ENCODE results near the gene LCA5.
A peak's percentile ranks its signal among the peaks of the same experiment; 100 is the strongest.

LCA5 gene

GRCh38 chr6:79570129-79571029 lies 33.1 kb upstream of the LCA5 start:
- H3K79me2 ChIP-seq (ENCODE audit: insufficient read depth, low read length) = no peaks in the 10 kb centered on the region
- no peaks in the 10 kb centered on the region for H3K27me3 ChIP-seq (ENCODE audit: insufficient read depth, low read length)
- no peaks in the 10 kb centered on the region for H3K4me1 ChIP-seq (ENCODE audit: insufficient read depth, low read length, severe bottlenecking)
- no peaks in the 10 kb centered on the region for H4K20me1 ChIP-seq (ENCODE audit: insufficient read depth, low read length)
- H3K4me3 ChIP-seq (ENCODE audit: low read depth, low read length, poor library complexity, severe bottlenecking) = no peak overlapping the region
- H2AFZ ChIP-seq (ENCODE audit: low read length) = no peak overlapping the region
- no peaks in the 10 kb centered on the region for H3K36me3 ChIP-seq (ENCODE audit: insufficient read depth, low read length)
- no peaks in the 10 kb centered on the region for H3K9me3 ChIP-seq (ENCODE audit: low read length)
- TF ChIP-seq EZH2 (IDR thresholded peaks at IDR 0.05; ENCODE audit: borderline replicate concordance, low read length) = no peak
- TF ChIP-seq, protein P1, sequence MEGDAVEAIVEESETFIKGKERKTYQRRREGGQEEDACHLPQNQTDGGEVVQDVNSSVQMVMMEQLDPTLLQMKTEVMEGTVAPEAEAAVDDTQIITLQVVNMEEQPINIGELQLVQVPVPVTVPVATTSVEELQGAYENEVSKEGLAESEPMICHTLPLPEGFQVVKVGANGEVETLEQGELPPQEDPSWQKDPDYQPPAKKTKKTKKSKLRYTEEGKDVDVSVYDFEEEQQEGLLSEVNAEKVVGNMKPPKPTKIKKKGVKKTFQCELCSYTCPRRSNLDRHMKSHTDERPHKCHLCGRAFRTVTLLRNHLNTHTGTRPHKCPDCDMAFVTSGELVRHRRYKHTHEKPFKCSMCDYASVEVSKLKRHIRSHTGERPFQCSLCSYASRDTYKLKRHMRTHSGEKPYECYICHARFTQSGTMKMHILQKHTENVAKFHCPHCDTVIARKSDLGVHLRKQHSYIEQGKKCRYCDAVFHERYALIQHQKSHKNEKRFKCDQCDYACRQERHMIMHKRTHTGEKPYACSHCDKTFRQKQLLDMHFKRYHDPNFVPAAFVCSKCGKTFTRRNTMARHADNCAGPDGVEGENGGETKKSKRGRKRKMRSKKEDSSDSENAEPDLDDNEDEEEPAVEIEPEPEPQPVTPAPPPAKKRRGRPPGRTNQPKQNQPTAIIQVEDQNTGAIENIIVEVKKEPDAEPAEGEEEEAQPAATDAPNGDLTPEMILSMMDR (IDR thresholded peaks at IDR 0.05; ENCODE audit: low read length) = peak; percentile 64
- no peak overlapping the region for H3K9ac ChIP-seq (ENCODE audit: low read length)
- no peaks in the 10 kb centered on the region for H3K9me2 ChIP-seq (ENCODE audit: low read depth, low read length)
- H3F3A ChIP-seq (ENCODE audit: insufficient read depth, low read length) = no peaks in the 10 kb centered on the region
- H3K4me2 ChIP-seq (ENCODE audit: low read length) = no peak overlapping the region
- H3K27ac ChIP-seq (ENCODE audit: low read depth, low read length, poor library complexity, severe bottlenecking) = no peak overlapping the region

GRCh38 chr6:79568996-79569395 lies 31.8 kb upstream of the LCA5 start:
- no peaks in the 10 kb centered on the region for H3K9me3 ChIP-seq (ENCODE audit: low read length)
- H3K4me1 ChIP-seq (ENCODE audit: insufficient read depth, low read length, severe bottlenecking) = no peaks in the 10 kb centered on the region
- no peaks in the 10 kb centered on the region for H4K20me1 ChIP-seq (ENCODE audit: insufficient read depth, low read length)
- no peak overlapping the region for H3K27ac ChIP-seq (ENCODE audit: low read depth, low read length, poor library complexity, severe bottlenecking)
- no peaks in the 10 kb centered on the region for H3F3A ChIP-seq (ENCODE audit: insufficient read depth, low read length)
- no peaks in the 10 kb centered on the region for H3K79me2 ChIP-seq (ENCODE audit: insufficient read depth, low read length)
- no peak overlapping the region for H3K9ac ChIP-seq (ENCODE audit: low read length)
- no peaks in the 10 kb centered on the region for H3K27me3 ChIP-seq (ENCODE audit: insufficient read depth, low read length)
- H3K4me3 ChIP-seq (ENCODE audit: low read depth, low read length, poor library complexity, severe bottlenecking) = no peak overlapping the region
- no peaks in the 10 kb centered on the region for H3K36me3 ChIP-seq (ENCODE audit: insufficient read depth, low read length)
- no peak overlapping the region for H2AFZ ChIP-seq (ENCODE audit: low read length)
- TF ChIP-seq, protein P1 (IDR thresholded peaks at IDR 0.05; ENCODE audit: low read length) = no peak
- no peak for TF ChIP-seq EZH2 (IDR thresholded peaks at IDR 0.05; ENCODE audit: borderline replicate concordance, low read length)
- H3K4me2 ChIP-seq (ENCODE audit: low read length) = no peak overlapping the region
- no peaks in the 10 kb centered on the region for H3K9me2 ChIP-seq (ENCODE audit: low read depth, low read length)

DNA sequence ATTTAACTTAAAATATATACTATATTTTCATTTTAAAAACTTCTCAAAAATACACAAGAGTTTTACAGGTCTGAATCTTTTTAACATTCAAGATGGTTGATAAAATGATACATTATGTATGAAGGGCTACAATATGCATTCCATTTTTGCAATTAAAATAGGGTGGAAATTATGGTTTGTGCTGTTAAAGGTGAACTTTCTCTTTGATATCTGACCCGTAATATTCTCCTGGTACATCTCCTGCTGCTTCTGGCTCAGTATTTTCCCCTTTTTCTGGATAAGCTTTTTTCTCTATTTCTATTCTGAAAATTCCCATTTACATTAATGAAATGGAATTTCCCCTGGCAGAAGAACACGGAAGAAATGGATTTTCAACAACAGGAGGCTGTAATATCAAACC lies 27.4 kb upstream of the LCA5 start:
- Histone ChIP-seq H3K27ac (ENCODE audit: low read depth, low read length, poor library complexity, severe bottlenecking) (no peak overlapping the region), H3K9me2 (ENCODE audit: low read depth, low read length) (no peaks in the 10 kb centered on the region)

More for the DNA sequence above, 27.4 kb upstream of the LCA5 start:
- H3K4me2 ChIP-seq (ENCODE audit: low read length) = no peak overlapping the region
- no peak overlapping the region for H3K9ac ChIP-seq (ENCODE audit: low read length)
- no peaks in the 10 kb centered on the region for H3K9me3 ChIP-seq (ENCODE audit: low read length)
- no peaks in the 10 kb centered on the region for H4K20me1 ChIP-seq (ENCODE audit: insufficient read depth, low read length)
- no peaks in the 10 kb centered on the region for H3K36me3 ChIP-seq (ENCODE audit: insufficient read depth, low read length)
- H3K79me2 ChIP-seq (ENCODE audit: insufficient read depth, low read length) = no peaks in the 10 kb centered on the region
- no peak overlapping the region for H2AFZ ChIP-seq (ENCODE audit: low read length)
- TF ChIP-seq, protein P1 (IDR thresholded peaks at IDR 0.05; ENCODE audit: low read length) = no peak
- TF ChIP-seq EZH2 (IDR thresholded peaks at IDR 0.05; ENCODE audit: borderline replicate concordance, low read length) = no peak
- no peaks in the 10 kb centered on the region for H3F3A ChIP-seq (ENCODE audit: insufficient read depth, low read length)
- H3K4me3 ChIP-seq (ENCODE audit: low read depth, low read length, poor library complexity, severe bottlenecking) = no peak overlapping the region
- H3K27me3 ChIP-seq (ENCODE audit: insufficient read depth, low read length) = no peaks in the 10 kb centered on the region
- no peaks in the 10 kb centered on the region for H3K4me1 ChIP-seq (ENCODE audit: insufficient read depth, low read length, severe bottlenecking)
